Stimulated activated CD4-positive, alpha-beta T cell treated with anti-CD3 and anti-CD28 coated beads, Interleukin-15, amount 100 ng/mL, for 1 hour (primary cell): ENCODE data around the gene ADAMTSL2.
A peak's percentile ranks its signal among the peaks of the same experiment; 100 is the strongest.

Experiments
- DNase-seq, 2 donors: peaks; one replicate each; pipeline ENCODE4 v3.0.0-alpha.2; 2020; ENCODE audit warnings: low read depth in 1 of 2, low spot score in 1 of 2

Gene ADAMTSL2

DNA sequence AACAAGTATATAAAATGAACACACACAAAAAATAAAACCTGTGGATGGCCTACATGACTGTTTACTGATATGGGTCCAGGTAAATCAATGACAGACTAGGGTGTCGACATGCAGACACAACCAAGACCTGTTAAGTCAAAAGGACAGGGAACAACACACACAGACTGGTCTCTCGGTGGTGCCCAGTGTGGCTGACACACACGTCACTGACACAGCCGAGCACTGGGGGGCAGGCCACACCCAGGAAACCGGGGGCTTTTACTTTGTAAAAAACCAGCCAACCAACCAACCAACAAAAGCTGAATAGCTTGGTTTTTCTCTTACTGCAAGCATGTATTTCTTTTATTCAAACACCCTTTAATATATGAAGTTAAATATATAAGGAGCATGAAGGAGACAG is 69.7 kb downstream of the ADAMTSL2 start:
- no peak for DNase-seq

DNA sequence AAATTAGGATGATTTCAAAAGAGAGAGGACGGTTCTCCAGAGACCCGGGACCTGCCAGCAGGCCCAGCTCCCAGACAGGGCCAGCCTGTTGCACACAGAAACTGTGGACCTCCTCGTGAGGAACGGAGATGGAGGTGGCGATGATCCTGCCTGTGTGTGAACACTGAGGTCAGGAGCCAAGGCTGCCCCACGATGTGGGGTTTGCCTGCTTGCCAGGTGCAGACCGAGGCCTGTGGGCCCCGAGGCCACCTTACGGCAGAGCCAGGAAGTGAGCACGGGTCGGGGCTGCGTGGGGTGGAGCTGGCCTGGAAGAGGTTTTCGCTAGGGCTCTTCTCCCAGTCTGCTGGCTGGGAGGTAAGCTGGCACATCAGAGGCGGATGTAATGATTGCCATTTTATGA is 70.4 kb downstream of the ADAMTSL2 start:
- DNase-seq, result no peak

DNA sequence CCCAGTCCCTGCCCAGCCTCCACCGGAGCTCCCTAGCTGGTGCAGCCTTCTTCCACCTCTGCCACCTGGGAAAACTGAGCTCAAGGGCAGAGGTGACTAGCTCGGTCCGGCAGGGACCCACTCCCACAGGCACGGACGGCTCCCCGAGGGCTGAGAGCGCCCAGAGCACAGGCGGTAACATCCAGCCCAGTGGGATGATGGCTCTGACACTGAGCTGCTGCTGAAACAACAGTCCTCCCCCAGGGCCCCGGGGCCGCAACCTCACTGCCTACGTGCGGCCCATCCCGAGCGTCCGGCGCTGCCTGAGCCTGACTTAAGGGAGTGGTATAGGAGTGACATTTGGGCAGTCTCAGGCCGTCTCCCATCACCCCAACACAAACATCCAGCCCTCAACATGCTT is 70.9 kb downstream of the ADAMTSL2 start:
- DNase-seq, result no peak

- DNase-seq, result no peak
Measured at GRCh38 chr9:133605856-133606707, 71.6 kb downstream of the ADAMTSL2 start.

GRCh38 chr9:133606708-133607025 is 72.2 kb downstream of the ADAMTSL2 start:
- DNase-seq, result no peak

DNA sequence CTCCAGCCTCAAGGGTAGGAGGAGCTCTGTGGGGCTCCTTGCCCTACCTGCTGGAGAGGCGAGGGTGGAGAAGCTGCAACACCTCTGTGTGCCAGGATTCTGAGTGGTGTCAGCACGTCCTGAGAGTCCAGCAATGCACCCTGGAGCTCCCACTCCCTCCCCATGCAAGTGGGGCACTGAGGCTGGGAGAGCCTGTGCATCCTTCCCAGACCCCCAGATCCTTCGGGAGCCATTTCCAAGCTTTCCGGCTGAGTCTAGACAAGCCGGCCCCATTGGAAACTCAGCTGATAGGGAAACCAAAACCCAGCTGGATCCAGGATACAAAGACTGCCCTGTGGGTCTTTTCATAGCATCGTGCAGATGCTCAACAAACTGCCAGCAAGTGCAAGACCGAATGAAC is 72.9 kb downstream of the ADAMTSL2 start:
- no peak for DNase-seq

DNA sequence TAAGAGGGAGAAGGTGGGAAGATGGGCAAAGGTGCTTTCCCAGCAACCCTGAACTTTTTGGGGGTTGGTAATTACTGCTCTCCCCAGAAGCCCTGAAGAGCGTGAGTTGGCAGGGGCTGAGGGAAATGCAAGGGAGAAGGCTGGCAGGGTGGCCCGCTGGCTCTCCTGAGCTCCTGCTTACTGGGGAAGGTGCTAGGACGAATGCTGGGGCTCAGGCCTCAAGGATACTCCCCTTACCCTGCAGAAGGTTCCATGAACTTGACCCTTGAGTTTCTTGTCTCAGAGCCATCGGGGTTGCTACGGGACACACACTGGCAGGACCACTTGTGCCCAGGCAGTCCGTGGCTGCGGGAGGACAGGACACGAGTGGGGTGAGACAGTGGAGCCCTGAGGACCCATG is 73.5 kb downstream of the ADAMTSL2 start:
- DNase-seq, result no peak

DNA sequence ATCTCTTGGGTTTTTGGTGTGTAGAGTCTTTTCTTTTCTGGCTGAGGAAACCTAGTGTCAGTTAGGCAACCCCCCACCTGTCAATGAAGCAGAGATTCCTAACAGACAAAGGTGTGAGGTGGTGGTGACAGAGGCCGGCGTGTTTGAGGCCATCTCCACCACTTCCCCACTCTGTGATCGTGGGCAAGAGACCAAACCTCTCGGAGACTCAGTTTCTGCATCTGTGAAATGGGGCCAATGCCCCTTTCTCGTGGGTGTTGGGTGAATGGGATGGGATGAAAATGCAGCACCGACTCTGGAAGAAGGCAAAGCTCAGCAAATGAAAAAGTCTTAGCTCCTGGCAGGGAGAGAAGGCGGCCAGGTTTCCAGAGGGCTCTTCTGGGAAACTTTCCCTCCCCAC is 73.9 kb downstream of the ADAMTSL2 start:
- DNase-seq, result no peak

DNA sequence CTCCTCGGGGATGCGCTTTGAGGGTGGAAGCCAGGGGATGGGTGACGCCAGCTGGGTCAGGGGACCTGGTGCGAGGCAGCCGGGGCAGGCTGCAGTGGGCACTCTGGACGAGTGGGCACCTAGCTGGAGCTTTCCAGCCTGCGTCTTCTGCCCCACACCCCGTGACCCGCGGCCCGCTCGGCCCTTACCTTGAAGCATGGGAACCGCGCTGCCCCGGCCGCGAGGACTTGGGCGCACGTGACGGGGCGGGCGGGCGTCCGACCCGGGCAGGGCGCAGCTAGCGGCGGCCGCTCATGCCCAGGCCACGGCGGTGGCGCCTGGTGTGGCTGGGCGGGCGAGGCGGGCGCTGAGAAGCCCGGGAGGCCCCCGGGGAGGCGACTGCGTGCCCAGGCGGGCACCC is 74.4 kb downstream of the ADAMTSL2 start:
- no peak for DNase-seq

DNA sequence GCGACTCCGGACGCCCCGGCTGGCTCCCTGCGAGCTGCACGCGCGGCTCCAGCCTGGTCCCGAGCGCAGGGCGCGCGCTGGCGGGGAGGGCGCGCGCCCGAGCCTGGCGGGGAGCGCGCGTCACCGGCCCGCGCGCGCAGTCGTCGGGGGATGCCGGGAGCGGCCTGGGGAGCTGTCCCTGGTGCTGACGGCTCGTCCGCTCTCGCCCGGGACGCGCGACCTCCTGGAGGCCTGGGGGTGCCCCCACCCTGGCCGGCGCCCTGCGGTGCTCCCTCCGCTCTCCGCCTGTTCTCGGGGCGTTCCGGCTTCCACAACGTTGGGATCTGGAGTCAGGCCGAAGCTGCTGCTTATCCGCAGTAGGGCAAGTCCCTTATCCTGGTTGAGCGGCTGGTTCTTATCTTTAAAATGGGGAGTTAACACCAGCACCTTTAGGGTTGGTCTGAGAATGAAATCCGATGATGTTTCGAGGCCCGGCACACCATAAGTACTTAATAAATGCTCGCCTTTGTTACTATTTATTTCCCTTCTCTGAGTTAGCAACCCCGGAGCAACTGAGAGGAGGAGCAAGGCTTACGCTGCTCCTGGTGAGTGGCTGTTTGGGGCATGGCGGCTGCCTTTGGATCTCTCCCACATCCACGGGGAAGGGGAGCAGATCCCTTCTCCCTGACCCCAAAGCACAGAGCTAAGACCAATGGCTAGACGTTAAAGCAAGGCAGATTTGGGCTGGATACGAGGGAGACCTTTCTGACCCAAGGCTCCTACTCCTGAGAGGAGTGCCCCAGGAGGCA is 75.0 kb downstream of the ADAMTSL2 start, which contains the start of gene FAM163B:
Gene FAM163B, minus strand, starts transcription at position 79 of the 788 bp plus-strand sequence. CDS start 29,166 bp downstream, outside the sequence.
- DNase-seq, result peak; percentile 9 to 22

DNA sequence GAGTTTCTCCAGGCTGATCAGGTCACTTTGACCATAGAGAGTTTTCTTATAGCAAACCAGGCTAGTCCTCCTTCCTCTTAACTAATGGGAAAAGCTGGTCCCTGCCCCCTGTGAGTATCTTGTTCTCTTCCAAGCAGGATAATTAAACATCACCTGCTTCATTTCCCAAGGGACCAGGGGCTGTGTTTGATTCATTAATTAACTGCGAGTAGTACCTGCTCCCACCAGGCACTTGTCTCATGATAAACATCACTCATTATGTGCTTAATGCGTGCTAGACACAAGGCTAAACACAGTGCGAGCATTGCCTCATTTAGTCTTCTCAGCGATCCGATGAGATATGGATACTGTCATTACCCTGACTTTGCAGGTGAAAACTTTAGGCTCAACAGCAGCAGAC is 76.3 kb downstream of the ADAMTSL2 start:
- no peak for DNase-seq

- no peak for DNase-seq
Measured at GRCh38 chr9:133612051-133612450, 77.5 kb downstream of the ADAMTSL2 start.

DNA sequence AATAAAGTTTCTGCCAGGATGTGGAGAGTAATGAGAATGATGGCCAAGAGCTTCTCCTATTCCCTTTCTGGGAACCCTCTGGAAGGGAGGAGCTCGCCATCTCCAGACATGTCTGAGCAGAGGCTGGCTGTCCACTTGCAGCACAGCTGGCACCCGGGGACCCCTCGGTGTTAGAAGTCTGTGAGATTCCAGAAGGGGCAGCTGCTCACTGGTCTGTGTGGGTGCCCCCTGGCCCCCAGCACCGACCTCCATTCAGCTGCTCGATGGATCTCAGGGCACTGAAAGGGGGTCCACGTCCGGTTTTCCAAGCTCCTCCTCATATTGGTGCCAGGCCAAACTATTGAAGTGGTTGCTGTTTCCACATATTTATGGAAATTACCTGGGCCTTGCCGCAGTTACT is 78.3 kb downstream of the ADAMTSL2 start:
- no peak for DNase-seq

DNA sequence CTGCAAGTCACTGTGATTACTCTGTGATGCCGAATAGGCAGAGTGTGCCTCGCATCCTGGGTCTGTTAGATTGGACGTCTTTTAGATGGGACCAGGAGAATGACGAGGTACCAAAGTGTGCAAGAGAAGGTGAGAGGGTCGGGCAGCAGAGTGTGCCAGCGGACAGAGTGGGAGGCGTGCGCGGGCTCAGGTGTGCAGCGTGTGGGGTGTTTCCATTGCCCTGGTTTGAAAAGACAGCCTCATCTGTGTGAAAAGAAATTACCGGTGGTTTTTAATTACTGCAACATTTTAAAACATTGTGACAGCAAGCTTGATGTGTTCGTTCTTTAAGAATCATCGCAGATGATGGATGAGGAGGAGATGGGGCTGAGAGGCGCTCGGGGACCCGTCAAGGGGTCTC is 78.9 kb downstream of the ADAMTSL2 start:
- no peak for DNase-seq

- DNase-seq, result no peak
Measured at GRCh38 chr9:133614056-133614455, 79.6 kb downstream of the ADAMTSL2 start.

DNA sequence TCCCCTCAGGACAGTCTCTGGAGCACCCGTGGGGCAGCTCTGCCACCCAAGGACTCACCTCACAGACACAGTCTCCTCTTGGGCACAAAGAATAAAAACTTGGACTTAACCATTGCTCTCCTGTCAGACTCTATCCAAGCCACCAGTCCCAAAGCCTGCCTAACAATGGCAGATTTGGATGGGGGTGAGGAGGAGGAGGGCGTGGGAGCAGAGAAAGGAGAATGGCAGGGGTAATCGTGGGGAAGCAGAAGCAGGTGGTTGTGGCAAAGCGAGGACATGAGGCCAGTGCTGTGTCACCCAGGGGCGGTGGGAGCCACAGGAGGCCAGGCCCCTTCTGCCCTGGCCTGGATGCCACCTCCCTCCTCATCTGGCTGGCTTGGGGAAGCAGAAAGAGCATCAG is 80.2 kb downstream of the ADAMTSL2 start:
- DNase-seq, result no peak

DNA sequence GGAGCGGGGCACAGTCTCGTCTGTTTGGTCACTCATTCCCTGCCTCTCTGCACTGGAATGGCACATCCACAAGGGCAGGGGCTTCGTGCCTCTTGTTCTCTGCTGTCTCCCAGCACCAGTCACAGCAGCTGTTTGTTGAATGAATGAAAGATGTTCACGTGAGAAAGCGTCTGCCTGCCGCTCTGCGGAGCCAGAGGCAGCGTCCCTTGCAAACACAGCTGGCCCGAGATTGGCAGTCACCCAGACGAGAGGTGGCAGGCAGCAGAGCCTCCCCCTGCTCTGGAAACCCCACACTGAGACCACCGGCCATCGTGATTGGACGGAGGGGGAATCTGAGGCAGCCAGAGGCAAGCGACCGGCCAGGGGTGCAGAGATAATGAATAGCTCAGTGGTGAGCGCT is 80.7 kb downstream of the ADAMTSL2 start:
- DNase-seq, result no peak

GRCh38 chr9:133615606-133616188 is 81.2 kb downstream of the ADAMTSL2 start:
- no peak for DNase-seq

- no peak for DNase-seq
Measured at GRCh38 chr9:133616643-133617405, 82.3 kb downstream of the ADAMTSL2 start.

DNA sequence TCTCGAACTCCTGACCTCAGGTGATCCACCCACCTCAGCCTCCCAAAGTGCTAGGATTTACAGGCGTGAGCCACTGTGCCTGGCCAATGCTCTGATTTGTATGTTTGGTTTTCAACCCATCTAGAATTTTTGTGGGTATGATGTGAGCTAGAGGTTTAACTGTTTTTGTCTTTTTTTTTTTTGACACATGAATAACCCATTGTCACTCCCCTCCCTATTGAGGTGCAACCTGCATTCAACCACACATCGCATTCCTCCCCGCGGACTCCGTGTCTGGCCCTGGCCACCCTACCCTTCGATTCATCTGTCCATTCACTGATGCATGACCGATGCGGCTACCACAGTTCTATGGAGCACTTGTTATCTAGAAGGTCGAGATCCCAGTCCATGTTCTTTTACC is 84.2 kb downstream of the ADAMTSL2 start:
- no peak for DNase-seq

DNA sequence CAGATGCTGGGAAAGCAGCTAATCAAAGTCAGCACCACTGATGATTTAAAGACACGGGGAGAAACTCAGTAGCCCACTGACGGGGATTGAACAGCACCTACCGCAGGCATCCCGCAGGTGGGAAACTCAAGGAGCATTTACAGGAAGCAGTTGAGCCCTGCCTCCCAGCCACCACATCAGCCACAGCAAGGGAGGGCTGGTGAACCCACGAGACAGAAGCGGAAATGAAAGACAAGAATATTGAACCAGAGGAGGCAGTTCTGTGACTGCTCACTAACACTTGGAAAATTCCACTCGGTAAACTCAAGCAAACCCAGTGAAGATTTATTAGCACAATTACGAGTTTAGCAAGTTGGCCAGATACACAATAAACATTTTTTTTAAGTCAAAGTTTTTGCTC is 85.3 kb downstream of the ADAMTSL2 start:
- peak in 1 of 2 donors; percentile 28 for DNase-seq
